Endodermal cell (in vitro differentiated cells): ENCODE measurements around the gene IGHMBP2. TPM values are rescaled to one million over a fixed set of nuclear protein-coding genes. Genes with fewer than 3 reads are reported as not detected.

Experiments used
- DNase-seq: peaks from one replicate; pipeline ENCODE4 v3.0.0-alpha.2; 2017
- H3K27ac ChIP-seq: 2 replicates; pipeline ENCODE4 v1.5.1; 2013; ENCODE audit warnings: mild to moderate bottlenecking, low read depth, low read length, moderate library complexity
- H3K27me3 ChIP-seq: 2 replicates; pipeline ENCODE4 v1.6.1; 2013; ENCODE audit warnings: mild to moderate bottlenecking, low read length, moderate library complexity; ENCODE audit not compliant: insufficient read depth, control insufficient read depth, poor library complexity, severe bottlenecking
- H3K36me3 ChIP-seq: 2 replicates; pipeline ENCODE4 v1.7.0; 2013; ENCODE audit warnings: mild to moderate bottlenecking, low read length, moderate library complexity; ENCODE audit not compliant: control insufficient read depth, insufficient read depth
- H3K4me1 ChIP-seq: one replicate; pipeline ENCODE4 v1.7.0; 2013; ENCODE audit warnings: low read length; ENCODE audit not compliant: control insufficient read depth, insufficient read depth
- H3K4me3 ChIP-seq: 2 replicates; pipeline ENCODE4 v1.5.1; 2013; ENCODE audit warnings: mild to moderate bottlenecking, low read length, moderate library complexity
- H3K9ac ChIP-seq: 2 replicates; pipeline ENCODE4 v1.6.1; 2013; ENCODE audit warnings: mild to moderate bottlenecking, low read length, moderate library complexity; ENCODE audit not compliant: poor library complexity, severe bottlenecking; ENCODE audit errors: extremely low read depth
- H3K9me3 ChIP-seq: 2 replicates; pipeline ENCODE4 v1.6.1; 2013; ENCODE audit warnings: mild to moderate bottlenecking, low read length, moderate library complexity; ENCODE audit not compliant: control insufficient read depth
- H3K27ac Mint-ChIP-seq: 2 replicates; pipeline ENCODE4 v1.8.0; 2020; ENCODE audit warnings: mixed read lengths
- H3K27me3 Mint-ChIP-seq: 2 replicates; pipeline ENCODE4 v1.8.0; 2021; ENCODE audit warnings: mild to moderate bottlenecking, mixed read lengths; ENCODE audit not compliant: insufficient read depth
- H3K36me3 Mint-ChIP-seq: 2 replicates; pipeline ENCODE4 v1.8.0; 2020; ENCODE audit warnings: low read depth, mixed read lengths
- H3K4me1 Mint-ChIP-seq: 2 replicates; pipeline ENCODE4 v1.8.0; 2020; ENCODE audit warnings: mixed read lengths
- H3K4me3 Mint-ChIP-seq: 2 replicates; pipeline ENCODE4 v1.8.0; 2020; ENCODE audit warnings: mild to moderate bottlenecking, moderate library complexity, mixed read lengths
- H3K9me3 Mint-ChIP-seq: 2 replicates; pipeline ENCODE4 v1.8.0; 2020; ENCODE audit warnings: mild to moderate bottlenecking, mixed read lengths
- WGBS, 2 experiments: methylation state at CpG; one replicate each; pipeline versions ENCODE4 v1.1.5 to v1.1.7; 2013; ENCODE audit warnings: missing lambda C conversion rate in 2 of 2, mixed read lengths in 1 of 2; ENCODE audit not compliant: insufficient coverage in 1 of 2, insufficient read length in 1 of 2; 5-methylcytosine and 5-hydroxymethylcytosine counted together
- total RNA-seq, 2 donors: library from RNA; stranded (reverse); fragmentation: NEBNext Ultra II Directional in 1 of 2; extraction: Animal tissue kit (Norgen Biotek cat#: 25700) in 1 of 2; gene quantifications; 2 replicates in 1 of 2; 3 replicates in 1 of 2; pipeline ENCODE4 v1.2.1, GENCODE V29; 2021
- TF ChIP-seq, protein P1 (sequence below): fragments of 200-600 bp; sonication (generic); conservative IDR thresholded peaks from 2 replicates; pipeline ENCODE4 v1.5.0; 2021; ENCODE audit warnings: antibody characterized with exemption, mild to moderate bottlenecking

The IGHMBP2 gene
- total RNA-seq, 2 donors from 2014 or later, result 23.9 to 28.3 TPM

DNA sequence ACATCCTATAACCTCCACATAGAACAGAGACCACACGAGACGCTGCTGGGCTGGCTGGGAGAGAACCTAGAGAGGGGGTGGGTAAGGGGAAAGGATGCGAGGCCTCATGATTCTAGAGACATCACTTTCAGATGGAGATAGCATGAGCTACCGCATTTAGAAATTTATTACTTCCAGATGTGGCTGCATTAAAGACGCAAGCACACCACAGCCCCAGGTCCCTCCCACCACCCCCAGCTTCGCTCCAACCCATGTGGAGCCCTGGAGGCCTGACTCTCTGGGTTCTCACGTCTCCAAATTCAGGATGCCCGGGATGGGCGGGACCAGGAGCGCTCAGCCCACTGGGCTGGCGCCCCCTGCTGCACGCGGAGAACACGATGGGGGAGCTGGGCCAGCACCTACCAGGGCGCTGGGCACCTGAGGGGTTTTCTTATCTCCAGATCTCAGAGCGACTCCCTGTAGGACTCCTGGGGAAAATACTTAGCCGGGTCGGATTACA, 13.7 kb upstream of the IGHMBP2 start:
- H3K36me3 ChIP-seq, result peaks cover 33% of the 10 kb centered on the region
- Mint-ChIP-seq H3K4me3 (no peak overlapping the region), H3K4me1 (peaks cover 7% of the 10 kb centered on the region), H3K27ac (no peak overlapping the region), H3K27me3 (no peaks in the 10 kb centered on the region), H3K36me3 (peaks cover 29% of the 10 kb centered on the region), H3K9me3 (no peaks in the 10 kb centered on the region)
- H3K27ac ChIP-seq, result no peak overlapping the region
- DNase-seq, result peak; percentile 87
- H3K9me3 ChIP-seq, result no peaks in the 10 kb centered on the region
- H3K4me1 ChIP-seq, result no peaks in the 10 kb centered on the region
- no peak overlapping the region for H3K9ac ChIP-seq
- WGBS, 2 experiments, result 72 to 78% methylated on average over 10 to 18 of the region's 18 CpGs
- TF ChIP-seq, protein P1, sequence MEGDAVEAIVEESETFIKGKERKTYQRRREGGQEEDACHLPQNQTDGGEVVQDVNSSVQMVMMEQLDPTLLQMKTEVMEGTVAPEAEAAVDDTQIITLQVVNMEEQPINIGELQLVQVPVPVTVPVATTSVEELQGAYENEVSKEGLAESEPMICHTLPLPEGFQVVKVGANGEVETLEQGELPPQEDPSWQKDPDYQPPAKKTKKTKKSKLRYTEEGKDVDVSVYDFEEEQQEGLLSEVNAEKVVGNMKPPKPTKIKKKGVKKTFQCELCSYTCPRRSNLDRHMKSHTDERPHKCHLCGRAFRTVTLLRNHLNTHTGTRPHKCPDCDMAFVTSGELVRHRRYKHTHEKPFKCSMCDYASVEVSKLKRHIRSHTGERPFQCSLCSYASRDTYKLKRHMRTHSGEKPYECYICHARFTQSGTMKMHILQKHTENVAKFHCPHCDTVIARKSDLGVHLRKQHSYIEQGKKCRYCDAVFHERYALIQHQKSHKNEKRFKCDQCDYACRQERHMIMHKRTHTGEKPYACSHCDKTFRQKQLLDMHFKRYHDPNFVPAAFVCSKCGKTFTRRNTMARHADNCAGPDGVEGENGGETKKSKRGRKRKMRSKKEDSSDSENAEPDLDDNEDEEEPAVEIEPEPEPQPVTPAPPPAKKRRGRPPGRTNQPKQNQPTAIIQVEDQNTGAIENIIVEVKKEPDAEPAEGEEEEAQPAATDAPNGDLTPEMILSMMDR, result peak; percentile 85
- H3K27me3 ChIP-seq, result no peaks in the 10 kb centered on the region
- no peak overlapping the region for H3K4me3 ChIP-seq

- peak; percentile 55 for DNase-seq
- Histone ChIP-seq H3K27me3 (no peaks in the 10 kb centered on the region), H3K36me3 (peaks cover 38% of the 10 kb centered on the region), H3K9me3 (no peaks in the 10 kb centered on the region), H3K4me3 (no peak overlapping the region), H3K4me1 (no peaks in the 10 kb centered on the region), H3K27ac (no peak overlapping the region), H3K9ac (no peak overlapping the region)
- TF ChIP-seq, protein P1, result no peak
- no peaks in the 10 kb centered on the region for H3K27me3 Mint-ChIP-seq
- peaks cover 7% of the 10 kb centered on the region for H3K4me1 Mint-ChIP-seq
- H3K27ac Mint-ChIP-seq, result peak overlapping the region; percentile 65
- H3K4me3 Mint-ChIP-seq, result no peak overlapping the region
- WGBS, 2 experiments, result 95 to 96% methylated on average over 10 to 17 of the region's 17 CpGs
- H3K36me3 Mint-ChIP-seq, result peaks cover 27% of the 10 kb centered on the region
- H3K9me3 Mint-ChIP-seq, result no peaks in the 10 kb centered on the region
Observed at GRCh38 chr11:68890490-68891231, 13.0 kb upstream of the IGHMBP2 start.

- H3K27me3 ChIP-seq, result no peaks in the 10 kb centered on the region
- H3K36me3 ChIP-seq, result peaks cover 45% of the 10 kb centered on the region
- Mint-ChIP-seq H3K27ac (no peak overlapping the region), H3K27me3 (no peaks in the 10 kb centered on the region), H3K4me1 (peaks cover 7% of the 10 kb centered on the region), H3K36me3 (peaks cover 35% of the 10 kb centered on the region), H3K4me3 (no peak overlapping the region), H3K9me3 (no peaks in the 10 kb centered on the region)
- no peak overlapping the region for H3K9ac ChIP-seq
- no peaks in the 10 kb centered on the region for H3K9me3 ChIP-seq
- H3K27ac ChIP-seq, result no peak overlapping the region
- 95 to 97% methylated on average over 5 to 17 of the region's 17 CpGs for WGBS, 2 experiments
- no peaks in the 10 kb centered on the region for H3K4me1 ChIP-seq
- no peak overlapping the region for H3K4me3 ChIP-seq
- TF ChIP-seq, protein P1, result no peak
- DNase-seq, result no peak
Observed at GRCh38 chr11:68891351-68891948, 12.2 kb upstream of the IGHMBP2 start.
